Gastroesophageal sphincter (tissue), 3 donors: Measurements from ENCODE around the gene GABBR2.

Experiments used
- POLR2A ChIP-seq, 2 donors: fragments of 450-650 bp; IDR thresholded peaks; one replicate each; pipeline ENCODE4 v1.6.1; 2017; ENCODE audit warnings: antibody characterized with exemption in 2 of 2, mild to moderate bottlenecking in 2 of 2, moderate library complexity in 1 of 2
- POLR2AphosphoS5 ChIP-seq: sonication (generic); formaldehyde crosslinking; IDR thresholded peaks from one replicate; pipeline ENCODE4 v1.6.1; 2017; ENCODE audit warnings: antibody characterized with exemption
- TF ChIP-seq, protein P1 (sequence below), 4 experiments: fragments of 200-600 bp in 2 of 4; fragments of 450-650 bp in 2 of 4; sonication (generic) in 1 of 4; IDR thresholded peaks; one replicate each; pipeline ENCODE4 v1.5.1; 2017 to 2019; ENCODE audit warnings: antibody characterized with exemption in 4 of 4, mild to moderate bottlenecking in 2 of 4, moderate library complexity in 2 of 4

DNA sequence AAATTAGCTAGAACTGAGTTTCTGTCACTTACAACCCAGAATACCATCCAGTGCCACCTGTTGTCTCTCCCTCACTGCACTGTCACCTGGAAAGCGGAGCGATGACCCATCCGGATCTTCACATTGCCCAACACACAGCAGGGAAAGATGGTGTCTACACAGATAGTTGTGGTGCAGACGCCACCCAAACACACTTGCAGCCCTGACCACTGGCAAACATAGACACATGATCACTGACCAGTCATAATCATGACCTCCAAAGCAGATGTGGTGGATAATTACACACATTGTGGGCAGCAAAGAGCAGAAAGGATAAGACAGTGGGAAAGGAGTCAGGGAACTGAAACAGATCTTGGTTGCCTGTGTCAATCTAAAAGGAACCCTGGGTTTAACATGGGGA is 64.7 kb downstream of the GABBR2 start:
- TF ChIP-seq, protein P1, sequence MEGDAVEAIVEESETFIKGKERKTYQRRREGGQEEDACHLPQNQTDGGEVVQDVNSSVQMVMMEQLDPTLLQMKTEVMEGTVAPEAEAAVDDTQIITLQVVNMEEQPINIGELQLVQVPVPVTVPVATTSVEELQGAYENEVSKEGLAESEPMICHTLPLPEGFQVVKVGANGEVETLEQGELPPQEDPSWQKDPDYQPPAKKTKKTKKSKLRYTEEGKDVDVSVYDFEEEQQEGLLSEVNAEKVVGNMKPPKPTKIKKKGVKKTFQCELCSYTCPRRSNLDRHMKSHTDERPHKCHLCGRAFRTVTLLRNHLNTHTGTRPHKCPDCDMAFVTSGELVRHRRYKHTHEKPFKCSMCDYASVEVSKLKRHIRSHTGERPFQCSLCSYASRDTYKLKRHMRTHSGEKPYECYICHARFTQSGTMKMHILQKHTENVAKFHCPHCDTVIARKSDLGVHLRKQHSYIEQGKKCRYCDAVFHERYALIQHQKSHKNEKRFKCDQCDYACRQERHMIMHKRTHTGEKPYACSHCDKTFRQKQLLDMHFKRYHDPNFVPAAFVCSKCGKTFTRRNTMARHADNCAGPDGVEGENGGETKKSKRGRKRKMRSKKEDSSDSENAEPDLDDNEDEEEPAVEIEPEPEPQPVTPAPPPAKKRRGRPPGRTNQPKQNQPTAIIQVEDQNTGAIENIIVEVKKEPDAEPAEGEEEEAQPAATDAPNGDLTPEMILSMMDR (IDR thresholded peaks at IDR 0.05): no peak
- no peak for TF ChIP-seq POLR2A (IDR thresholded peaks at IDR 0.05)
- no peak for TF ChIP-seq POLR2AphosphoS5
